GM21526 (cell line): ENCODE results near the gene LPP.

Experiments used
- ATAC-seq: cut with Tn5 transposase; IDR thresholded peaks from one replicate; pipeline ENCODE4 v1.9.1; 2021; ENCODE audit warnings: moderate library complexity; ENCODE audit not compliant: unreplicated experiment, low FRiP score

LPP gene

DNA sequence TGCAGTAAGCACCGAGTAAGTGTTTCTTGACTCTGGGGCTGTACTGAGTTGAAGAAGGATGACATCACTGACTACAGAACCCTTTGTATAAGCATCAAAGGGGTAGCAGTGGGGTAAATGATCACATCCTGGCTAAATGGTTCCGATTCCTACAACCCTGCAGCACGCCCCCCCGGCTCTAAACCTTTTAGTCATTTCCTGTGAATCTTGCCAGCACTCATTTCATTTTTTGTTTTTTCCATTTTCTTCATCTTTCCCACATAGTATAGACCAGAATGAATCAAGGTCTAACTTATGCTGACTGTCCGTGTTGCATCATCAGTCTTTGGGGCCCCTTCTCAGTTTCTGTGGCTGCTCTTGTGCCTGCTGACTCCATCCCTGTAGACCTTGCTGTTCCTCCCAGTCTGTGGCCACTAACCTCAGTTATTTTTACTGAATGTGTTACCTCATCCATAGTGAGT lies 634.7 kb downstream of the LPP start:
- no peak for ATAC-seq

DNA sequence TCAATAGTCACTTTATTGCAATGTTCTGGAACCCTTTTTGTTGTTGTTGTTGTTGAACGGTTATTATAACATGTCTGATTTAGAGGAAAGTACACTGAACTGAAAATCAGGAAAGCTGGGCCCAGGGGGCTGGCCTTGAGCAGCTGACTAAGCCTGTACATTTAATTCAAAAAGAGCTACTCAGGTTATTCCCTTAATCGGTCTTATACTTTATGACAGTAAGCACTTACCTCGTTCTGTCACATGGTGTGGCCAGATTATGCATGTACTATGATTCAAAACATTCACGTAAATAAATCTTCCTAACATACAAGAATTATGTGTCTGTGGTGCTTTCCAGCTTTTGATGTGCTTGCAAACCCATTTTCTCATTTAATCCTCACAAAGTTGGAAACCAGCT lies 635.3 kb downstream of the LPP start:
- no peak for ATAC-seq

DNA sequence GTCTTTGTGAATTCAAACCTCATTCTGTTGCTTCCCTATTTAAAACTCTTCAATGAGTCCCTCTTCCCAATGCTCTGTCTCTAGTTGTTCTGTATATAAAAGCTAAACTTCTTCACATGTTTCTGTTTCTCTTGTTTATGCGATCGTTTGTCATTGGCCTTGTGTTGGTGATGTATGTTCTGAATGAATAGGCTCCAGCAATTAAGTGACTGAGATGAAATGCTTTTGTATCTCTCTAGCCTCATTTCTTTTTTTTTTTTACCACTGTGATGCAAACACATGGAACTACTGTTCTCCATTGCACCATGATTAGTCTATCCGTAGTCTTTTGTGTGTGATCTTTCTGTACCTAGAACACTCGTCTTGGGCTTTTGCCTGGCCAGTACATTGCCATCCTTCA lies 637.4 kb downstream of the LPP start:
- no peak for ATAC-seq

DNA sequence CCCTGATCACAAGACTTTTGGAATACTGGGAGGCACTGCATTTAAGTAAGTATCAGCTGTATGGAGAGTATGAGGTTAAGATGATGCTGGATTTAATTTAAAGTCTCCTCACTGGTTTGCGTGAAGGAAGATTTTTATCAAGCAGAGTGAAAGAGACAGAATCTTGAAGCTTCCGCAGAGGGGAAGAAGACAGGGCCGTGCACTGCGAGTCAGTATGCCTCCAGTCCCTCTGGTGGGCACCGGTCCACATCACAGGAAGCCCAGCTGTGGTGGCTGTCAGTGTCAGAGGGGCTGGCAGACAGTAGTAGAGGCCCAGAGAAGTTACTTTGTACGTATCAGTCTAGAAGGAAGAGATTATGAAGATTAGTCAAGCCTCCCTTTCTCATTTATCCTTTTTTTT lies 638.8 kb downstream of the LPP start:
- no peak for ATAC-seq

DNA sequence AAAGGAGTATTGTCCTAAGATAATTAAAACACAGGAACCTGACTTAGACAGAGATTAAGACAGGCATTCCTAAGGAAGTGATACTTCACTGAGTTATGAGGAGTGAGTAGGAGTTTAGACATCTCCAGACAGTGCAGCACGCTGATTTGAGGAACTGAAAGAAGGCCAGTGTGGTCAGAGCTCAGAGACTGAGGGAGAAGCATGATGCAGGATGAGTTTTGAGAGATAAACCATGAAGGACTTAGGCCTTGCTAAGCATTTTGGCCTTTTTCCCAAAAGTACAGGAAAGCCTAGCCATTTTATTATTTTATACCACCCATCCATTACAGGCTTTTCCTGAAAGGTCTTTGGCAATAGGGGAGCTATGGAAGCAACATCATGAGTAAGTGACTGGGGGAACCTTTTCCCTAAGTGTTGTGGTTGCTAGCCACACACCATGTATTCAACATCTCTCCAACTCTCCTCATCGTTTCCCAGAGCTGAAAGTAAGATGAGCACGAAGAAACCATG lies 642.2 kb downstream of the LPP start:
- peak; percentile 79 for ATAC-seq

DNA sequence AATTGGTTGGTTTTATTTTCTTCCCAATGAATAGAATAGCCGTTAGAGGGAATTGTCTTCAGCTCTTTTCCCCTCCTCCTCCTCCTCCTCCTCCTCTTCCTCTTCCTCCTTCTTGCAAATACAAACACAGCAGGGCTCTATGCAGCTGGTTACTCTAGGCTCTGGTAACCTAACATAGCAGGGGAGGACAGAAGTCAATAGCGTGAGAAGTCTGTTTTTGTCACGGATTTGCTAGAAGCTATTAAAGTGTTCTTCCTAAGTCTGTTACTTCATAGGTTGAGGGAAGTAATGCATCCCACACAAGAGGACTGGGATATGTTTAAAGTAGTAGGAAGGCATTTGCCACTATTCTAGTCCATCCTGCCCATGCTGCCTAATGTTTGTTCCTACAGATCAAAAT lies 643.1 kb downstream of the LPP start:
- ATAC-seq, result no peak

DNA sequence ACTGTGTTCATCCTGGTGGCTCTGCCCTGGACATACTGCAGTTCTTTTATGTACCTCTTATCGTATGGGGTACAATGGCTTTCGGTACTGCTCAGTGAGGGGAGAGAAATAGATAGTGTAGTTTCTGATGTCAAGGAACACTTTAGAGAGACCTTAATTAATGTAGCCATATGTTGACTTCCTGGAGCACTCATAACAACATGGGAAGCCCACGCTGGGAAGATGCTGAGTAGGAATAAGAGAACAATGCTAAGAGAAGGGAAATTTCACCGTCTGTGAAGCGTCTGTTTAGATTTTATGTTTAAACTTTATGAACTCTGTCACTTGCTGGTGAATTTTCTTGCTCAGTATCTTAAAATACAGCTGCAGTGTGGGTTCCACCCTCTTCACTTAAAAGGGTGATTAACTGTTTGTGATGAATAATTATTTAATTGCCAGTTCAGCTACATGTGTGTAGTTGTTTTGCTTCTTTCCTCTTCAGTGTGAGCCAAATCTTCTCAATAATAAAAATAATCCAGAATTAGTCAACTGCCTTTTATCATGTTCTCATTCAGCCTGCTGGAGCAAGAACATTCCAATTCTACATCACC lies 644.7 kb downstream of the LPP start:
- ATAC-seq, result no peak

DNA sequence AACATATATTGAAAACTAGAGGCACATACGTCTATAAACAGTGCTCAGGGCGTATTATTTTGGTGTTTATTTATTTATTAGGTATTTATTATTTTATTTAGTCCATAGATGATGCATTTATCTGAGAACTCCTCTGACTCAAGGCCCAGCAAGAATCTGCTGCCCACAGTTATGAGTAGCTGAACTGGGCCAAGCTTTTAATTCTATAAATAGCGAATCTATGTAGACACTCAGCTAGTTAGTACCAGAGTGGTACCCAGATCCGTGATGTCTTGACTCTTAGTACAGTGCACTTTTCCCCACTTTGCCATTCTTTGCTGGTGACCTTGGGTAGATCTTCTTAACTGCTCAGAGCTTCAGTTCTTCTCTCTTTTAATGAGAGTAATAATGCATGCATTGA lies 647.4 kb downstream of the LPP start:
- no peak for ATAC-seq

DNA sequence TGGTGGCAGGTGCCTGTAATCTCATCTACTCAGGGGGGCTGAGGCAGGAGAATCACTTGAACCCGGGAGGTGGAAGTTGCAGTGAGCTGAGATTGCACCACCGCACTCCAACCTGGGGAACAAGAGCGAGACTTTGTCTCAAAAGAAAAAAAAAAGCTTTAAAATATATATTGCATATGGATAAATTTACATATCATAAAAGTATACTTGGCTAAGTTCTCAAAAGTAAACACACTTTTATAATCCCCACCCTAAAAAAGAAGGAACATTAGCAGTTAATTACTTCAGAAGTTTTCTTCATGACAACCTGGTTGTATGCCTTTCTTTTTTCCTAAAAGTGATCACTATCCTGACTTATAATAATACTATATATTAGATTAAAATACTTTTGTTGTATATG lies 648.7 kb downstream of the LPP start:
- ATAC-seq, result no peak

DNA sequence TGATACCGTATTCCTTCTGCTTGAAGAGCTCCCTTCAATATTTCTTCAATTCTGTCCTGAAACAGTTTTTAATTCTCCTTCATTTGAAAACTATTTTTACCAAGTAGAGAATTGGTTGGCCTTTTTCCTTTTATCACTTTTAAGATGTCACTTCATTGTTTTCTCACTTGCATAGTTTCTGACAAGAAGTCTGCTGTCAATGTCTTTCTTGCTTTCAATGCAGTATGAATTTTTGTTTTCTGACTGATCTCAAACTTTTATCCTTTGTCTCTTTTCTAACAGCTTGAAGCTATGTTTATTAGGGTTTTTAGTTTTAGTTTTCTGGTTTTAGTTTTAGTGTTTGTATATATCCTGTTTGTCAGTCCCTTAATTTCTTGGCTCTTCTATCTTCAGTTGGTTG lies 653.0 kb downstream of the LPP start:
- no peak for ATAC-seq

DNA sequence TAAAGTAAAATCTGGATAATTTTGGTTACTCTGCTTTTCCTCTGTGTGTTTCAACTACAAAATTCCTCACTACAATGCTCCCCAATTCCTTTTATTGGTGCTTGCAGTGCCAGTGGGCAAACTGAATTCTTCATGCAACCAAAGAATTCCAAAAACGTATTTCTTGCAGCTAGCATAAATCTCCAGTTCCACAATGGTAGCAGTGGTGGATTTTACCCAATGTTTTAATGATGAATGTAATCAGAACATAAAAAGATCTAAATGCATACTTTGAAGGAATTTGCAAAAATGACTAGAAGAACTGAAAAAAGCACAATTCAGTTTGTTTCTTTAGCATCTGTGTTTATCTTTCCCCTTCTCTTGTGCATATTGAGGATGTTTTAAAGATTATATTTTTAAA lies 658.2 kb downstream of the LPP start:
- ATAC-seq, result no peak

DNA sequence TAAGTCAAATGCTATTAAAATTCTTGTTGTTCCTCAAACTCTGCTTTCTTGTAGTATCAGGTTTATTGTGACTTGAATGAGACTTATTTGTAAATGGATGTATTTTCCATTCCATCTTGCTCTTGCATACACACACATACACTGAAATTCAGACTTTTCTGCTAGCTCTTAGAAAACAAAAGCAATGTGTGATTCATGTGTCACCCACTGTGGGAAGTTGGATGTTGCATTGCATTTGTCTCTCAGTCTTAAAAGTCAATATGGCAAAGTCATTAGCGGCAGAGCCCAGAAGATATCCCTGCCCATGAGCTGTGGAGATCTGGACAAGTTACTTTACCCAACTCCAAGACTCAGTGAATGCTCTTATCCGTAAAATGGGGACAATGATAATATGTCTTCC lies 660.6 kb downstream of the LPP start:
- no peak for ATAC-seq

DNA sequence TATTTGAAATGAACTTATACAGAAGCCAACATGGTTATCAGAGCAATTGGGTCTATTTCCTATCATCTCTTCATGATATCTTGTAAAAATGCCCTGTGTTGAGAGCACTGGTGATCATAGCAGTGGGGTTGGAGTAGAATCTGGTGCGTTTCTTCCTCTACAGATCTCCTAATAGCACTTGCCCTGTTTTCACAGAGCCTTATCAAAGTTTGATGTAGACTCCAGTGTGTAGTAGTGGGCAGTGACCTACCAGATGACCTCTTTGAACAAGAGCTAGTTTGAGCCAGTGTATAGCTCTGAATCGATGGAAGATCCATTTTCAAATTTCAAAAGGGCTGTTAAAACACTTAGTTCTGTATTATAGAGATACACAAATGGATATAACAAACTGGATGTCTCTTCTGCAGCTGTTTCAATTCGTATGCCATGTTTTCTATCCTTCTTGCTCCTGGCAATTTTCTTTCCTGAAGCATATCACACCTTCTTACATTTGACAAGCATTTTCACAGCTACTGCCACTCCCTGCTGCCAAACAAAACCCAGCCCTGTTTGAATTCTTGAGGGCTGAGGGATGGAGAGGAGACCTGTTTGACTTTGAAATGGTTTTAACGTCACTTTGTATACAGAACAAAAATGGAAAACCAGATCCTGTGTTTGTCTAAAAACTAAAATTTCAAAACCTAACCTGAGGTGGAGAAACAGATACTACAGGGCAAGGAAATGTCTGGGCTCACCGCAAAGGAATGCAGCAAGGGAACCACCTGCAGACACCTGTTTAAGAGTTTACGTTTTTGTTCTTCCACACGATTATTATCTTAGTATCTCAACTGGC lies 663.4 kb downstream of the LPP start:
- ATAC-seq, result no peak

DNA sequence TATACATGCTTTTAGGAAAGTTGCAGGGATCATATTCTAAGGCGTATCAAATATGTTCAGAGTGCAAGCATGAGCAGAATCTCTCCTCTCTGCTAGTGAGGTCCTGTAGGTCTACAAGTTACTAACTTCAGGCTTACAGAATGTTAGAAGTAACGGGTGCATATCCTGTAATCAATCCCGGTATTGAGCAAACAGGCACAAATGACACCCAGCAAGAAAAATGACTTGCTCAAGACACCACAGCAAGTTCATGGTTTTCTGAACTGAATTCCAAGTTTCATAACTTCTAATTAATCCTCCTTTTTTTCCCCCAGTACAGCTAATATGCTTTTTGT lies 663.9 kb downstream of the LPP start:
- no peak for ATAC-seq

DNA sequence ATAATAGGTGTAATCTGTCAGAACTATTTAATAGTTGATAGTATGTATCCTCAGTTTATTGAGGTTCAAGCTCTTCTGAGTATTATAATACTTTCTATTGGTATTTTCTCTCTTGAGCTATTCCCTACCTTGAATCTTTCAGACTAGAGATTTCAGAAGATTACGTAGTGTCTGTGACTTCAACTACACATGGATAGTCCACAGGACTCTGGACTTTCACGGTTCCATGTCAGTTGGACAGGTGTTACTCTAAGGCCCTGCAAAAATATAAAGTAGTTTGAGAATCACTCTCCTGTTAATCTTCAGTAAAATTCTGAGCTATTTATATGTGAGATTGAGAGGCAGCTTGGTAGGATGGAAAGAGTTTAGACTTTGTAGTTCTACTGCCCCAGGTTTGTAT lies 664.3 kb downstream of the LPP start:
- ATAC-seq, result no peak

DNA sequence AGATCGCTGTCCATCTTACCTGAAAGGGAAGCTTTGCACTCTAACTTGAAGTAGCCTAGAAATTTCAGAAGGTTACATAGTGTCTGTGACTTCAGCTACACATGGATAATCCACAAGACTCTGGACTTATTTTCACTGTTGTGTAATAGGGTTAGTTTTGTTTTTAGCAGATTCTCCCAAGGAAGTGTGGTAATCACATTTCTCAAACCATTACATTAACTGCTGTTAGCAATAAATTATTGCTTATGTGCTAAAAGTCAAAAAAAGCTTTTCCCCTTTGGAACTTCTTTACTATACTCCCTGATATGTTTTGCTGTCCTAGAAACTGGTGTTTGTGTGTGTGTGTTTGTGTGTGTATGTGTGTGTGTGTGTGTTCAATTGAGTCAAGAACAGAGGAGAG lies 666.0 kb downstream of the LPP start:
- ATAC-seq, result no peak

DNA sequence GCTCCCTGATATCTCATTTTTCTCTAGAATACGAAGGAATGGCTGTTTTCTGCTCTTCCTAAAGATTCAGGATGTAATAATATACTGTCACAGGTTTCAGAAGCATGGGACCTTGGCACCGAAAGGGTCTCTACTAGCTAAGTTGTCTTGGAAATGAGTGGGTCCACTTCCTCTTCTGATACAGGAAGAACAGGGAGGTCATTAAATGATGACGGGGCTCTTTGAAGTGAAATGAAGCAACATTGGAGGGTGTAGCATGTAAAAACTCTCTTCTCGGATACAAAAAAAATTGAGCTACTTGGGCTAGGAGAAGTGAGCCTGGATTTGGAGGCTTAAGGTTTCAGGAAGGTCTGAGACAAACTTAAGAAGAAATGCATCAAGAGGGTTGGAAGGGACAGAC lies 668.0 kb downstream of the LPP start:
- ATAC-seq, result no peak

DNA sequence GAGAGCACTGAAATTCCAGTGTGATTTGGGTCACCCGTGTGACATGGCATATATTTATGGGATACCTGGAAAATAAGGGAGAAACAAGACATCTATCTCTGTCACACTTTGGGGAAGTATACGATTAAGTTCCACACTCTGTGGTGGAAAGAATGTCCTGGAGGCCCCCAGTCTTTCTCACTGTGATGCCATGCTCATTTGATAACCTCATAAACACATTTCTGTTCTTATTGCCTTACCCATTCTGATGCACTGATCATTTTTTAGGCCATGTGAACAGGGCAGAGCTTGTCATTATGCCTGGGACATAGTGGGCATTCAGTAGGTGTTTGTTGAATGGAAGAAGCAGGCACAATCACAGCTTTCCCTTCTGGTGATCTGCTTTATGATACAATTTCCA lies 668.5 kb downstream of the LPP start:
- no peak for ATAC-seq

DNA sequence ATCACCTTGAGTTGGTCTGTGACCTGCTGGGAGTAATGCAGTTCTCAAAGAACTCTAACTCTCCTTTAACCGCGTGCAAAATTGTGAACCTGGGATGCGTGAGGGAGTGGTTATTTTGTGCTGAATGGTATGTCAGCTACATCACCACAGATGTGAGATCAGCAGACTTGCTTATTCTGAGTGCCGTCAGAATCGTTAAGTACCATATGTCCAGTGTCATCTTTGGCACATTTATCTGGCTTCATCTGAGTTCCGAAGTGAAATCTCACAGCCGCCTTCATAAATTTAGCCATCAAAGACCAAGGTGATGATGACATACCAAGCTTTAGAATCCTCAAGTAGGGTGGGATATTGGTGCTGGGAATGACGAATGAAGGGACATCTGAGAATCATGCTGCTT lies 670.6 kb downstream of the LPP start:
- ATAC-seq, result no peak

DNA sequence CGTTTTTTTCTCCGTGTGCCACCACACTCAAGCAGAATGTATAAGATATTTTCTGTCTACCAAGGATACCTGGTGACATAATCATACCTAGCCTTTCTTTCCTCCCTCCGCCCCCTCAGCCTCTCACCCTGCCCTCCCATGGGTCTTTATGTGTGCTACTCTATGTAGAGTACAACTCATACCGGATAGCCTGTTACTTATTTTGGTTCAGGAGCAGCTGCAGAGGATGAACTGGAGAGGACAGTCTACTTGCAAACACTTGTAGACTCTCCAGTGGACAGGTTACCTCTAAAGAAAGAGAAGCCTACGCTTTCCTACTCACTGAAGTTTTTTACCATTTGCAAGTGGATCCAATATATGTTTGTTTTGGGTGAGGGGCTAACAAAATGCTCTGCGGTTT lies 671.9 kb downstream of the LPP start:
- no peak for ATAC-seq

DNA sequence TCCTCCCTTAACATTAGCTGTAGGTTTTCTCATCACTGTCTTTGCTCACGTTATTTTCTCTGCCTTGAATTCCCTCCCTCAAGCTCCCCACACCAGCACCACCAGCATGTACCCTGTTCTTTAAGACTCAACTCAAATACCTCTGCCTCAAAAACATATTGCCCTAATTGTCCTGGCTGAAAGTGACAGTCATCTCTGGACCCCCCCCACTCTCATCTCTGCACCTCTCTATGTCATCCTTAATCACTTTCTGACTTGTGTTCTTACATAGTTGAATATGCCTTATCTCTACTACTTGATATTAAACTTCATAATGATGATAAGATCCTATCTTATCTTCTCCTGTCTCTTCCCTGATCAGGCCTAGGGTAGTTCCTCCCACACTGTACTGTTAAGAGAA lies 672.6 kb downstream of the LPP start:
- ATAC-seq, result no peak

DNA sequence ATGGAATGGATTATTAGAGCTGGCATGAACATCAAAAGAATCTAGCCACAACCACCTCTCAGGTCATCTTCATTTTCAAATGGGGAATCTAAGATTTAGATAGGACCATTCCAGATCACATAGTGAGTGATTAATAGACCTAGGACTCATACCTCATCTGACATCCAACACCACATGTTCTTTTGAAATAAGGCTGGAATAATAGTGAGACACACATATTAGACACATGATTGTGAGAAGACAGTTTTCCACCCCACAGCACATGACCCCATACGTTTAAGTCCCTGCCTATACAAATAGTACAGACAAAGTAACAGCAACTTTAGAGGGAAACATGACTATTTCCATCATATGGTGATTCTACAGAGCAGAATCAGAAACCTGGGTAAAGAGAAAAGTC lies 673.1 kb downstream of the LPP start:
- ATAC-seq, result no peak
